ENCODE measurements around the gene ARHGAP21.
A peak's percentile ranks its signal among the peaks of the same experiment; 100 is the strongest.
"Not testable (repeated sequence)": the region's sequence is repeated elsewhere in the genome, so short reads cannot be mapped to it uniquely, and the experiment has no call there.

Gene ARHGAP21

DNA sequence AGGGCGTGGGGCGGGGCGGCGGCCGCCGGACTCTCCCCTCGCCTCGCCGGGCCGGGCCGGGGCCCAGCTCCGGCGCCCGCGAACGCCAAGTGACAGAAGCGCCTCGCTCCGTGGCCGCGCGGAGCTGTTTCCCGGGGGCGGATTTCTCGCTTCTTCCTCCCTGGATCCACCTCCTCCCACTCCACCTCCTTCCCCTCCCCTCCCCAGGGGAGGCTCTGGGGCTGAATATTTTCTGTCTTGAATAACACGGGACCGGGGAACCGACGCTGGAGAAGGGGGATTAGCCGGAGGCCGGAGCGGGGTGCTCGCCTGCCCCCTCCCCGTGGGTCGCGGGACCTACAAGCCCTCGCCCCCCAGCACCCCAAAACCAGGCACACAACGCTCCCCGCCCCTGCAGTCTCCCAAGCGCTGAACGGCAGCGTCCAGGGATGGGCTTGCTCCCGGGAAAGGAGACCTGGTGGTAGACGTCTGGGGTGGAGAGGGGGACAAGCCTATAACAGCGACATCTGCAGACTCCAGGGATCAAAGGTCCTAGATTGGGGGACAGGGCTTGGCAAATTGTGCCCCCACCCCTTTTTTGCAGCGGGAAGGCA is at the start of gene ARHGAP21:
ARHGAP21 (minus strand) TSS at position 100 of the 593 bp plus-strand sequence. CDS start 1,988 bp downstream, outside the sequence.
- DNase-seq: peak; percentile 30

DNA sequence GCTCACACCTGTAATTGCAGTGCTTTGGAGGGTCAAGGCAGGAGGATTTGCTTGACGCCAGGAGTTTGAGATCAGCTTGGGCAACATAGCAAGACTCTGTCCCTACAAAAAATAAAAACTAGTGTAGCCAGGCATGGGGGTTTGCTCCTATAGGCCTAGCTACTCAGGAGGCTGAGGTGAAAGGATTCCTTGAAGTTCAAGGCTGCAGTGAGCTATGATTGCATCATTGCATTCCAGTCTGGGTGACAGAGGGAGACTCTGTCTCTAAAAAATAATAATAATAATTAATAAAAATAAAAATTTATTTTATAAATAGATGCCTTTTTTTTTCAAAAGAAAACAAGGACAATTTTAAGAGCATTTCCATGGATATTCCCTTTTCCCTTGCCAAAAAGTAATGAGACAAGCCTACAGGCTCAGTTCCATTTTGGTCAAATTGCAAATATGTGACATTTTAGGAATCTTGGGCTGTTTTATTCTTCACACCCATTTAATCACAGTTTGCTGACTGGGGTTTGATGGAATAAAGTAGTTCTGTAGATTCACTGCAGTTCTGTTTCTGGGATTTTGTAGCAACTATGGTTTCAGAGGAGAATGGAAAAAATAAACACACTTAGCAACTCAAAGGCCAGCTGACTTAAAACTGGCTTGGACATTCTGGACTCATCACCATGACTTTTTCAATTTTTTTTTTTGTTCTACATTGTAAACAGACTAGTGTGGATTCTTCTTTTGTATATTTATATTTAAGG is 48.4 kb upstream of the ARHGAP21 start:
- no peak for DNase-seq

DNA sequence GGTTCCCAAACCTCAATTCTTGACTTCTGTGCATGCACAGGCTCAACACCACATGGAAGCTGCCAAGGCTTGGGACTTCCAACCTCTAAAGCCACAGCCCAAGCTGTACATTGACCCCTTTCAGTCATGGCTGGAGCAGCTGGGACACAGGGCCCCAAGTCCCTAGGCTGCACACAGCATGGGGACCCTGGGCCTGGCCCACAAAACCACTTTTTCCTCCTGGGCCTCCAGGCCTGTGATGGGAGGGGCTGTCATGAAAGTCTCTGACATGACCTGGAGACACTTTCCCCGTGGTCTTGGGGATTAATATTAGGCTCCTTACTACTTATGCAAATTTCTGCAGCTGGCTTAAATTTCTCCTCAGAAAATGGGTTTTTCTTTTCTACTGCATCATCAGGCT is 41.3 kb upstream of the ARHGAP21 start:
- not testable (repeated sequence) for DNase-seq

DNA sequence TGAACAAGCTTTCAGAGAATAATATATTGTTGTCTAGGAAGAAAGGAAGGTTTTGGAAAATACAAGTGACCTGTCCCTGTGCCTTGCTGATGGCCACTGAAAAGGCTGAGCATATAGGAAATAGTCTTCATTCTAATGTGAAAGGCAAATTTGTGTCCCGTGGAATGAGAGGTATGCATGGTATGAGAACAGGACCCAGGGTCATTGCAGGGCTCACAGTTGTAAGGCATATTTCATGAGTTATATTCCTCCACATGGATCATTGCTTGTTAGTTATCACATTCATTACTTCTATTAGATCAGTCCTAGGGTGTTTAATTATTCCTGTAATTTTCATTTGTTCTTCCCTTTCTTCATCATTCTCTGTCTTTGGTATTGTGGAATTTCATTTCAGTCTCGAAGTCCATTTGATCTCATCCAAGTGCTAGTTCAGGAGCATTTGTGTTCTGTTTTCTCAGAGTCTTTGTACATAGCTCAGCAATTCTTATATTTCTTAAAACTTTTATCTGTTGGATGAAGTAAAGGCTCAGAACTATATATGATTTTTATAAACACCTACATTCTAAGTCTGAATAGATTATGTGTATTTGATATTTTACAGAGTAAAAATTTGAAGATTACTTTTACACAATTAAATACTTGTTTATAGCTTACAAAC is 39.4 kb upstream of the ARHGAP21 start:
- DNase-seq: no peak

DNA sequence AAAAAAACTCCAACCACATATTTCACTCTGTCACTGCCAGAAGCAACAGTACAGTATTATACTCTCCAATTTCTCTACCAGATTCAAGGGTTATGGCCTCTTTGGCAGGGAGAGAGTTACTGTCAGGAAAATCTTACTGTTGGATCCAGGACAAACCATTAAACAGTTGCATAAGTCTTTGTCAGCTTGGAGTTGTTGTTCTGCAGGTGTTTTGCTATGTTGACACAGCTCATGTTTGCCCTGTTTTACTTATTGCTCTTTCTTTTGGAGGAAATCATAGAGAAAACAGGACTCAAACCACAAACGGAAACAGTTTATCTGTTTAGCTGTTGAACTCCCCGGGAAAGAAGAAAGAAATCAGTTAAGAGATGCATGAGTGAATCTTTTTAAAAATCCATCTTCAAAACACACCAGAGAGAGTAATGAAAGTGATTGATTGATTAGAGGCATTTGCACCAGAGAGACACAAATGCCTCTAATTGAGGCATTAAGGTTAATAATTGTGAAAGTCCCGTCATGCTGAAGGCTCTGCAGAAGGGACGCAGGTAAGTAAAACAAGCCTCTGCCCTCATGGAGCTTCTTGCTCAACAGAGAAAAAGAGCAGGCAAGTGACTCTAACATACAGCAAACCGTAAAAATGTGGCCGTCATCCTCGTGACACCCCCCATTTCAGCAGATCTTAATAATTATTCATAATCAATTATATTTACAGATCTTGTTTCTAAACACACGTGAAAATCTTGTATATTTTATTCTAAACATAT is 38.7 kb upstream of the ARHGAP21 start:
- no peak for DNase-seq

DNA sequence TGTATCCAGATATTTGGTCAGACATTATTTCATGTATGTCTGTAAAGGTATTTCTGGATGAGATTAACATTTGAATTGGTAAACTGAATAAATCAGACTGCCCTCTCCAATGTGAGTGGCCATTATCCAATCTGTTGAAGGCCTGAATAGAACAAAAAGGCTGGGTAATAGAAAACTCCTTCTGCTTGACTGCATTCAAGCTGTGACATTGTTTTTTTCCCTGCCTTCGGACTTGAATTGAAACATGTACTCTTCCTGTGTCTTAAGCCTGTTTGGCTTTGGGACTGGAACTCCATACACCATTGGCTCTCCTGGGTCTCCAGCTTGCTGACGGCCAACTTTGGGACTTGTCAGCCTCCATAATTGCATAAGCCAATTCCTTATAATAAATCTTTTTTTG is 36.0 kb upstream of the ARHGAP21 start:
- no peak for DNase-seq

DNA sequence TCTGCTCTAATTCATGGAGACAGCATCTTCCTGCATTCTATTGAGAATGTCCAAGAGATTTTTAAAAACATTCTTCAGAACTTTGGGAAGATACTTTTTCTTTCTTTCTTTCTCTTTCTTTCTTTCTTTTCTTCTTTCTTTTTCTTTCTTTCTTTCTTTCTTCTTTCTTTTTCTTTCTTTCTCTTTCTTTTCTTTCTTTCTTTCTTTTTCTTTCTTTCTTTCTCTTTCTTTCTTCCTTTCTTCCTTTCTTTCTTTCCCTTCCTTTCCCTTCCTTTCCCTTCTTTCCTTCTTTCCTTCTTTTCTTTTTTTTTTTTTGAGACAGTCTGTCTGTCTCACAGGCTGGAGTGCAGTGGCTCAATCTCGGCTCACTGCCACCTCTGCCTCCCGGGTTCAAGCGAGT is 34.6 kb upstream of the ARHGAP21 start:
- not testable (repeated sequence) for DNase-seq

DNA sequence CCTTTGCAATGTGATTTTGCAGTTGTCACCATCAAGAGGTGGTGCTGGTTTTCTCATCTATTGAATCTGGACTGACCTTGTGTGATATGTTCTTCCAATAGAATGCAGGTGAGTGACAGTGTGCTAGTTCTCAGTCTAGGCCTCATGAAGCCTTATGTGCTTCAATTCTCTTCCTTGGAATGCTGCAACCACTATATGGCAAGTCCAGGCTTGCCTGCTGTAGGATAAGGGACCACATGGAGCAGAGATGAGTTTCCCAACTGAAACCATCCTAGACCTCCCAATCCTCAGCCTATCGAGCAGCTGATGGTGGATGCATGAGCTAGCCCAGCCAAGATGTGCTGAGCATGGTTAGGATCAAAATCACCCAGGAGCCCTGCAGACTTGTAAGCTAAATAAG is 32.6 kb upstream of the ARHGAP21 start:
- DNase-seq: no peak

DNA sequence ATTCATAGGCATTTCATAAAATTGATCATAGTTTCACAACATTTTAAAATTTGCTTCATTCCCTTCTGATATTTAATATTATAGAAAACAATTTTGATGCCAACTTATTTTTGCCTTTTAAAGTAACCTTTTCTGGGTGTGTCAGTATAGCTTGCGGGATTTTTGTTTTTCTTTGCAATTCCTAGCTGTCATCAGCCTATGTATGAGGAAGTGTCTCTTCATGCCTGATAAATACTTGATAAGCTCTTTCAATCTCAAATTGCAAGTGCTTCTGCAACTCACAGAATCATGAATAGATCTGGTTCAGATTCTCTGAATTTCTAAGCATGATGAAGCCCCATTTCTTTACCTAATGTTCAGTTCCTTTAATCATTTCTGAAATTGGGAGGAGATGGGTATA is 28.0 kb upstream of the ARHGAP21 start:
- no peak for DNase-seq

DNA sequence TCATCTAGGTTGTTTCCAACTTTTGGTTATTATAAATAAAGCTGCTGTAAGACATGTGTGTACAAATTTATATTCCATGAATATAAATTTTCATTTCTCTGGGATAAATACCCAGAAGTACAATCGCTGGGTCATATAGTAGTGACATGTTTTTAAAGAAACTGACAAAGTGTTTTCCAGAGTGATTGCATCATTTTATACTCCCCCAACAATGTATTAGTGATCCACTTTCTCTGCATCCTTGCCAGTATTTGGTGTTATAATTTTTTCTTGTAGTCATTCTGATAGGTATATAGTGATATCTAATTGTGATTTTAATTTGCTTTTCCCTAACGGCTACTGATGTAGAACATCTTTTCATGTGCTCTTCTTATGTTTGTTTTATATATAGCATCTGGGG is 27.0 kb upstream of the ARHGAP21 start:
- no peak for DNase-seq

DNA sequence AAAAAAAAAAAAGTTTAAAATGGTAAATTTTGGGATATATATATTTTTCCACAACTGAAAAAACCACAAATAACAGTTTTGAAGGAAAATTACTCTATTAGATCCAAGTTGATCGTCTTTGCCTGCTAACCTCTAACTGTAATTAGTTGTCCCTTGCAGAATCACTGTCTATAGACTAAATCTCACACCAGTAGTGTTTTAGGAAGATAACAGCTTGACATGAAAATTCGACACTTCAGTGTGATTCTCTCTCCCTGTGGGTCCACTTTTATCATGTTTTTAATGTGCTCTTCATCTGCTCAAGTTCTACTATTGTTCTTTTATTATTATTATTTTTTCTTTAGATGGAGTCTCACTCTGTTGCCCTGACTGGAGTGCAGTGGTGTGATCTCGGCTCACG is 24.5 kb upstream of the ARHGAP21 start:
- no peak for DNase-seq

DNA sequence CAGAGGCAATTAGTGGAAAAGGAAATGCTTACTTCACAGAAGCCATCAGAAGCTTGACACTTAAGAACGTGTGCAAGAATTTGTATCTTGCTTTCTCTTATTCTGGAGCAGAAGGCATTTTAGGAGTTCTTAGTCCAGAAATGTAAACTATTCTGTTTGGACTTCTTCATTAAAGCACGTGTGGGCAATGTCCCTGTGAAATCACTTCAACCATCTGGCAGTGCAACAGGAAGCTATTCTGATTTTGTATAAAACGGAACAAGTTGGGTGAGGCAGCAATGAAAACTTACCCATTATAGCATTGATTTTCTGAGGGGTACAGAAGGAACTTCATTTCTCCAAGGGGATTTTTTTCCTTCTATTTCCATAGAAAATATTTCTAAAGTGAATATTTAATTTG is 21.3 kb upstream of the ARHGAP21 start:
- DNase-seq: no peak

DNA sequence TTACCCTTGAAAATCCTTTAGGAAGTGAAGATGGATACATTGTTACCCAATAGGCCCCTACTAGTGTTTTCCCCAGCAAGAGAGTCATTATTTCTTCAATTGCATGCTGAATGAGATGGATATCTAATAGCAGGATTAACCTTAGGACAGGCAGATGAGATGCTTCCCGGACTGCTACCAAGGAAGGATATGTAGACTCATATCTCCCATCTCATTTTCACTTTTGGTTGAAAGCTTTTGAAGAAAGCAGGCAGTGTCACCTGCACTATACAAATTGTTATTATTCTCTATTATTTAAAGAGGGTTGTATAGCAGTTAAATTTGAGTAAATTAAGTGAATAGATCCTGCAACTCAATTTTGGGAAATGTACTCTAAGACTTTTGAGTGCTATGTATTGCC is 17.0 kb upstream of the ARHGAP21 start:
- no peak for DNase-seq

DNA sequence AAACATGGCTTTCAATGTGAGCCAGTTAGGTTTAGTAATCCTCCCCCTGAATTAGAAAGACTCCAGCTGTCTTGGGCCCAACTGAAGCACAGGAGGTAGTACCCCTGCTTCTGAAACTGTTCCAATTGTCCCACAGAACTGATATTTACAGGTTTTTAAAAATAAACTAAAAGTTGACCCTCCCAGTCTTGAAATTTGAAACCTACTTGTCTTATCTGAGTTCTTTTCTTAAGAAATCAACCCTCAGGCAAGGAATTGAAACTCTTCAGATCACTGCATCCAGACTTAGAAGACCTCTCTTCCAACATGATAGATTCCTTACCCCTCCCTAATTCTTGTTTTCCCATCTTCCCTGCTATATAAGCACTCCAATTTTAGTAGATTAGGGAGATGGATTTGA is 13.3 kb upstream of the ARHGAP21 start:
- DNase-seq: no peak

DNA sequence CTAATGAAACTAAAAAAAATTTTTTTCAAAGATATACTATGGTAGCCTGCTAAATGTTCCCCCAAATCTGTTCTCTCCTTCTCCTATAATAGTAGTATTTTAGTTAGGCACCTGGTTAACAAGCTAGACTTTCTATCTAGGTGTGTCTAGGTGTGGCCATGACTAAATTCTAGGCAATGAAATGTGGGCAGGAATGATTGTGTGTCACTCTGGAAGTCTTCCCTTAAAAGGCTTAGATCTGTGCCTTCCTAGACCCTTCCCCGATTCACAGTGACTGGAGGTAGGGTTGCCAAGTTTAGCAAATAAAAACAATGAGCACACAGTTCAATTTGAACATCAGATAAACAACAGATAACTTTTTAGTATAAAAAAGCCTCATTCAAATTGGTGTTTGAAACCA is 8.3 kb upstream of the ARHGAP21 start:
- DNase-seq: no peak

DNA sequence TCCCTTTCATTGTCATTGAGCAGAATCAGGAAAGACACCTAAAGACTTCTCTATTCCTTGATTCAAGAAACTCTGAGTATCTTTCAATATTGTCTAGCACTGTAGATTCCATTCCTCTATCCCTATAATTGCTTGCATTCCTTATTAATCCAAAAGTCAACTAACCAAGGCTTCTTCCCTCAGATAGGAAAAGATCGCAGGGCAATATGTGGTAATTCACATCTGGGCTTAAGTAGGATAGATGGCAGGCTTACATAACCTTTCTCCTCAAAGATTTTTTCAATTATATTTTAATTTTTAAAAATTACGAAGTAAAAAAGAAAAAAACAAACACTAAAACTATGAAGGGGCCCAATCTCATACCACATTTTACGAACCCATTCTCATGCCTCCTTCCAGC is 7.1 kb upstream of the ARHGAP21 start:
- DNase-seq: no peak

DNA sequence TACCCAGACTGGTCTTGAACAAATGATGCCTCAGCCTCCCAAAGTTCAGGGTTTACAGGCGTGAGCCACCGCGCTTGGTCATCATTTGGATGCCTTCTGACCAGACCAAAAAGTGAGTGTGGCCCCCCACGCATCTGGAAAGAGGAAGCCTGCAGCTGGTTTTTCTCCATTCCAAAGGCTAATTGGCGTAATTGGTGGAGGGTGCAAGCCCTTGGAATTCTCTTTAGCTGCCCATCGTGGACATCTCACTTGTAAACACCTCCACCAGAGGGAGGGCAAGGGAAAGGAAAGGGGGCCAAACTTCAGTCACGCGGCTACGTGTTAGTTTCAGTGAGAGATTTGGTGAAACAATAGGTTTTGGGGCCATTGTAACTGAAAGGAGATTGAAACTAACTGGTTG is 4.1 kb upstream of the ARHGAP21 start:
- no peak for DNase-seq

DNA sequence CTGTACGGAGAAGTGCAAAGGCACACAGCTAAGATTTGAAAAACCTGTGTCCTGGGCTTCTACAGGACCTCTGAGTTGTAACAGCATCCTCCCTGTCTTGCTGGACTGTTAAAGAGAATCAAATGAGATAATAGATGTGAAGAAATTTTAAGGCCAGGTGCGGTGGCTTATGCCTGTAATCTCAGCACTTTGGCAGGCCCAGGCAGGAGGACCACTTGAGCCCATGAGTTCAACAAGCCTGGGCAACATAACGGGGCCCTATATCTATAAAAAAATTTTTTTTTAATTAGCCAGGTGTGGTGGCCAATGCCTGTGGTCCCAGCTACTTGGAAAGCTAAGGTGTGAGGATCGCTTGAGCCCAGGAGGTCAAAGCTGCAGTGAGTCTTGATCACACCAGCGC is 2.9 kb upstream of the ARHGAP21 start:
- no peak for DNase-seq

DNA sequence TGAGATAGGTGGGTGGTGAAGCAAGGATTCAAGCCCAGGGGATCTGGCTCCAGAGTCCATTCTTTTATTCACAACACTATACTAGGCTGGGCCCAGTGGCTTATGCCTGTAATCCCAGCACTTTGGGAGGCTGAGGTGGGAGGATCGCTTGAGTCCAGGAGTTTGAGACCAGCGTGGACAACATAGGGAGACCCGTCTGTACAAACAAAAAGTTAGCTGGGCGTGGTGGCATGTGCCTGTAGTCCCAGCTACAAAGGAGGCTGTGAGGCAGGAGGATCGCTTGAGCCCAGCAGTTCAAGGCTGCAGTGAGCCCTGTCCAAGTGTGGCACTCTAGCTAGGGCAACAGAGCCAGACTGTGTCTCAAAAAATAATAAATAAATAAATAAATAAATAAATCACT is 2.3 kb upstream of the ARHGAP21 start:
- not testable (repeated sequence) for DNase-seq

DNA sequence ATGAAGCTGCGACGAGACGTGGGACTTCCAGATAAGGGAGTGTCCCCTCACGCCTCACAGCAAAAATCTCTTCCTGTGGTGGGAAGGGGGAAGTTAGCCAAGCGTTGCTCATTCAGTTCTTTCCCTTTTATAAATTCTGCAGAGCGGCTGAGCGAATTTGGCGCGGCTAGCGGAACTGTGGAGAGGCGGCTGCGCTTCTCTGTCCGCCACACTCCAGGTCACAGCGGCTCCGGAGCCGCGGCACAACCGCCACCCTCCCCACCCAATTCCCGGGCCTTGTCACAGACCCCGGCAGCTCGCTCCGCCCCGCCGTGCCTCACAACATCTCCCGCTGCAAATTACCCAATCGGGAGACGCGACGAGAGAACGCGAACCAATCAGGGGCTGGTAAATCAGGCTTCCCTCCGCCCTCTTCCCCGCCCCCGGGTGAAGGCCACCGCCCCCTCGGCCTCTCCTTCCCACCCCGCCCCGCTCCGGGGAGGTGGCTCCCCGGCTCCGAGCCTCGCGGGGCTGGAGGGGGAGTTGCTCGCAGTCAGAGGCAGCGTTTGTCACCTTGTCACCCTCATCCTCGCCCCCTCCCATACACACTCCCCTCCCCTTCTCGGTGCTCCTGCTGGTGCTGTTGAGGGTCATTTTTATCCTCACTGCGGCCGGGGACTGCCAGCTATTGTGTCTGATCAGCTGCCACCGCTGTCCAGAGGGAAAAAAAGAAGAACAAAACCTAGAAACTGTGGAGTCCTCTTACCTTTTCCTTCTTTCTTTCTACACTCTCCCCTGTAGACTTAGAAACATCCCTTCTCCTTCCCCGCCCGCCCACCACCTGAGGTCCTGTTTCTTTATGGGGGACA is 918 bp upstream of the ARHGAP21 start:
- DNase-seq: peak; percentile 78

DNA sequence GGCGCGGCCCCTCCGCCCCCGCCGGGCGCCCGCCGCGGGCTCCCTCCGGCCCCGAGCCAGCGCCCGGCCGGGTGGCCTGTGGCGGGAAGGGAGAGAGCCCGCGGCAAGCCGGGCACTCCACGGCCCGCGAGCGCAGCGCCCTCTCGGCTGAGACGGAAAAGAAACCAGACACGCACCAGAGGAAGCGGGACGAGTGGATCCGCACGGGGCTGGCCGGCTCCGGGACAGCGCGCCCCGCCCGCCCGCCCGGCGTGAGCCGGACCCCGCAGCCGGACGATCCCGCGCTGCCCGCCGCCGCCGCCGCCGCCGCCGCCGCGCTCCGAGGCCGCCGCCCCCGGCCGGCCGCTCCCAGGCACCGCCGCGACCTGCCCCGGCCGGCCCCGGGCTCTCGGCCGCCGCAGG is 300 bp downstream of the ARHGAP21 start:
- no peak for DNase-seq

DNA sequence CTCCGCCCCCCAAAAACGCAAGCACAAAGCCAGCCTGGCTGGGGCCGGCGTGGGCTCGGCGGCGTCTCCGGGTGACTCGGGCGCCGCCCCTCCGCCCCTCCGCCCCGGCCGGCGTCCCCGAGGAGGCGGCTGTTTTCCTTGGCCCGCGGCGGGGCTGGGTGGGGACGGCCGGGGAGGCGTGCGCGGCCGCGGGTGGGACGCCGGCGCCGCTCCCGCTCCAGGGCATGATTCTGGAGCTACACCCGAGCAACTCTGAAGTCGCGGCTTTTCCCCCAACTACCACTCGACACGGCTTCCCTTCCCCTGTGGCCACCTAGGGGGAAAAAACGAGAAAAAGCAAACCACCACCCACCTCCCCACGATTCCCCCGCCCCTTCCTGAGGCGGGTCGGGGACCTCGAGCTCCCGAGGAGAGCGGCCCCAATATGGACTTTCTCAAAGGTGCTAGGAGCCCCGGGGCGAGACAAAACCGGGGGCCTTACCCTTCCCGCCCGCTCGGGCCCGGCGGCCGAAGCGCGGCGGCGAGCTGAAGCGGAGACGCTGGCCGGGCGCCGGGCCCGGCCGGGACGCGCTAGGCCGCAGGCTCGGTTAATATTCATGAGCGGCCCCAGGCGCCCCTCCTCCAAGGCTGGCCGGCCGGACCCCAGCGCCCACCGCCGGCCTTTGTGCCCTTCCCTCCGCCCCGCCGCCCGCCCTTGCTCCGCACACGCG is 856 bp downstream of the ARHGAP21 start:
- no peak for DNase-seq

All from NCI-H2107 (cell line).